Mammary epithelial cell (primary cell): Measurements from ENCODE around the gene MPST.

Source experiments
- EZH2 ChIP-seq: IDR thresholded peaks from 2 replicates; pipeline ENCODE4 v1.6.1; 2012; ENCODE audit warnings: low read length, inconsistent platforms, borderline replicate concordance
- TF ChIP-seq, protein P1 (sequence below), 2 donors: IDR thresholded peaks in 1 of 2; conservative IDR thresholded peaks in 1 of 2; 2 replicates each; pipeline ENCODE4 v1.5.1; 2011 to 2012; ENCODE audit warnings: inconsistent platforms in 2 of 2, low read length in 2 of 2, mild to moderate bottlenecking in 2 of 2, control low read depth in 1 of 2, low read depth in 1 of 2; ENCODE audit not compliant: insufficient read depth in 1 of 2; ENCODE audit errors: extremely low read depth in 1 of 2

GRCh38 chr22:37027556-37027955 lies 8.0 kb downstream of the MPST start:
- TF ChIP-seq EZH2 = no peak
- TF ChIP-seq, protein P1, sequence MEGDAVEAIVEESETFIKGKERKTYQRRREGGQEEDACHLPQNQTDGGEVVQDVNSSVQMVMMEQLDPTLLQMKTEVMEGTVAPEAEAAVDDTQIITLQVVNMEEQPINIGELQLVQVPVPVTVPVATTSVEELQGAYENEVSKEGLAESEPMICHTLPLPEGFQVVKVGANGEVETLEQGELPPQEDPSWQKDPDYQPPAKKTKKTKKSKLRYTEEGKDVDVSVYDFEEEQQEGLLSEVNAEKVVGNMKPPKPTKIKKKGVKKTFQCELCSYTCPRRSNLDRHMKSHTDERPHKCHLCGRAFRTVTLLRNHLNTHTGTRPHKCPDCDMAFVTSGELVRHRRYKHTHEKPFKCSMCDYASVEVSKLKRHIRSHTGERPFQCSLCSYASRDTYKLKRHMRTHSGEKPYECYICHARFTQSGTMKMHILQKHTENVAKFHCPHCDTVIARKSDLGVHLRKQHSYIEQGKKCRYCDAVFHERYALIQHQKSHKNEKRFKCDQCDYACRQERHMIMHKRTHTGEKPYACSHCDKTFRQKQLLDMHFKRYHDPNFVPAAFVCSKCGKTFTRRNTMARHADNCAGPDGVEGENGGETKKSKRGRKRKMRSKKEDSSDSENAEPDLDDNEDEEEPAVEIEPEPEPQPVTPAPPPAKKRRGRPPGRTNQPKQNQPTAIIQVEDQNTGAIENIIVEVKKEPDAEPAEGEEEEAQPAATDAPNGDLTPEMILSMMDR (conservative IDR thresholded peaks at IDR 0.05 in 1 of 2, IDR thresholded peaks at IDR 0.05 in 1 of 2; ENCODE audit: extremely low read depth in 1 of 2, insufficient read depth in 1 of 2, low read depth in 1 of 2, low read length in 2 of 2) = no peak
